ENCODE measurements around the gene FGFR3.
"Not testable (repeated sequence)": the region's sequence is repeated elsewhere in the genome, so short reads cannot be mapped to it uniquely, and the experiment has no call there.

The FGFR3 gene

GRCh38 chr4:1834047-1834775, 41.1 kb downstream of the FGFR3 start:
- peaks cover 23% of the 10 kb centered on the region for H3K4me1 ChIP-seq (ENCODE audit: low read length)
- peaks cover 13% of the 10 kb centered on the region for H3K79me2 ChIP-seq (ENCODE audit: low read length)
- H3K9ac ChIP-seq (ENCODE audit: low read length): peak overlapping the region; percentile 56; the same call in 1 of the 2 replicates
- TF ChIP-seq EZH2phosphoT487 (IDR thresholded peaks at IDR 0.05; ENCODE audit: low read depth): no peak
- TF ChIP-seq CTCF (IDR thresholded peaks at IDR 0.05; ENCODE audit: low read depth, low read length): no peak
- peak overlapping the region; percentile 76 for H3K4me2 ChIP-seq (ENCODE audit: low read length)
- H3K36me3 ChIP-seq (replicated peaks; ENCODE audit: low read depth, low read length): peaks cover 53% of the 10 kb centered on the region
- peak overlapping the region; percentile 37; the same call in 1 of the 2 replicates for H2AFZ ChIP-seq (ENCODE audit: low read depth, low read length)
- H3K27me3 ChIP-seq (ENCODE audit: low read depth, low read length): no peaks in the 10 kb centered on the region
- H3K27ac ChIP-seq (ENCODE audit: low read length): peak overlapping the region; percentile 71
- H4K20me1 ChIP-seq (ENCODE audit: insufficient read depth, low read length): 0 out of 2 replicates have a peak, but pooled peaks cover 6% of the 10 kb centered on the region
- H3K4me3 ChIP-seq (ENCODE audit: low read length): peak overlapping the region; percentile 36; the same call in 1 of the 2 replicates
- no peaks in the 10 kb centered on the region for H3K9me3 ChIP-seq (ENCODE audit: insufficient read depth, low read length)

- H4K20me1 ChIP-seq (ENCODE audit: insufficient read depth, low read length); H3K9ac ChIP-seq (ENCODE audit: low read length): not testable (repeated sequence)
- peaks cover 48% of the 10 kb centered on the region for H3K36me3 ChIP-seq (replicated peaks; ENCODE audit: low read depth, low read length)
Measured at GRCh38 chr4:1835836-1836235, 42.7 kb downstream of the FGFR3 start.

GRCh38 chr4:1836650-1837049, 43.6 kb downstream of the FGFR3 start:
- Histone ChIP-seq H3K9me3 (ENCODE audit: insufficient read depth, low read length) (no peaks in the 10 kb centered on the region), H4K20me1 (ENCODE audit: insufficient read depth, low read length) (0 out of 2 replicates have a peak, but pooled peaks cover 6% of the 10 kb centered on the region), H3K4me2 (ENCODE audit: low read length) (no peak overlapping the region), H3K79me2 (ENCODE audit: low read length) (peaks cover 19% of the 10 kb centered on the region), H2AFZ (ENCODE audit: low read depth, low read length) (no peak overlapping the region), H3K36me3 (replicated peaks; ENCODE audit: low read depth, low read length) (peaks cover 41% of the 10 kb centered on the region), H3K4me3 (ENCODE audit: low read length) (no peak overlapping the region), H3K9ac (ENCODE audit: low read length) (no peak overlapping the region), H3K4me1 (ENCODE audit: low read length) (peaks cover 23% of the 10 kb centered on the region), H3K27me3 (ENCODE audit: low read depth, low read length) (no peaks in the 10 kb centered on the region), H3K27ac (ENCODE audit: low read length) (no peak overlapping the region)
- no peak for TF ChIP-seq EZH2phosphoT487 (IDR thresholded peaks at IDR 0.05; ENCODE audit: low read depth)
- TF ChIP-seq CTCF (IDR thresholded peaks at IDR 0.05; ENCODE audit: low read depth, low read length): no peak

More at GRCh38 chr4:1835836-1836235, 42.7 kb downstream of the FGFR3 start:
- H3K79me2 ChIP-seq (ENCODE audit: low read length): peaks cover 17% of the 10 kb centered on the region
- not testable (repeated sequence) for H3K4me3 ChIP-seq (ENCODE audit: low read length); H2AFZ ChIP-seq (ENCODE audit: low read depth, low read length); H3K9me3 ChIP-seq (ENCODE audit: insufficient read depth, low read length); H3K27me3 ChIP-seq (ENCODE audit: low read depth, low read length); H3K27ac ChIP-seq (ENCODE audit: low read length); H3K4me2 ChIP-seq (ENCODE audit: low read length)
- peaks cover 23% of the 10 kb centered on the region for H3K4me1 ChIP-seq (ENCODE audit: low read length)

- no peak overlapping the region for H3K4me3 ChIP-seq (ENCODE audit: low read length)
- TF ChIP-seq EZH2phosphoT487 (IDR thresholded peaks at IDR 0.05; ENCODE audit: low read depth): no peak
- TF ChIP-seq CTCF (IDR thresholded peaks at IDR 0.05; ENCODE audit: low read depth, low read length): no peak
- H3K79me2 ChIP-seq (ENCODE audit: low read length): peaks cover 23% of the 10 kb centered on the region
Measured at GRCh38 chr4:1837069-1837468, 44.0 kb downstream of the FGFR3 start.

More at GRCh38 chr4:1837069-1837468, 44.0 kb downstream of the FGFR3 start:
- Histone ChIP-seq H3K4me2 (ENCODE audit: low read length) (no peak overlapping the region), H2AFZ (ENCODE audit: low read depth, low read length) (no peak overlapping the region), H3K36me3 (replicated peaks; ENCODE audit: low read depth, low read length) (peaks cover 38% of the 10 kb centered on the region), H3K9me3 (ENCODE audit: insufficient read depth, low read length) (no peaks in the 10 kb centered on the region), H3K27ac (ENCODE audit: low read length) (no peak overlapping the region), H3K27me3 (ENCODE audit: low read depth, low read length) (no peaks in the 10 kb centered on the region), H3K4me1 (ENCODE audit: low read length) (peaks cover 23% of the 10 kb centered on the region), H3K9ac (ENCODE audit: low read length) (no peak overlapping the region), H4K20me1 (ENCODE audit: insufficient read depth, low read length) (0 out of 2 replicates have a peak, but pooled peaks cover 10% of the 10 kb centered on the region)
